ENCODE data around the gene SEMA3E.

- TF ChIP-seq EZH2phosphoT487 (IDR thresholded peaks at IDR 0.05; ENCODE audit: insufficient read depth, low read depth) (0 out of 2 replicates have a peak, but pooled peaks have one; percentile 42), EZH2 (IDR thresholded peaks at IDR 0.05; ENCODE audit: insufficient read depth, poor library complexity, severe bottlenecking) (no peak)
These were observed 179.9 kb downstream of the SEMA3E start for GRCh38 chr7:83469076-83469475.
